NCI-H1417 treated with DMSO at 0.1 percent for 48 hours (cell line): Measurements from ENCODE around the gene FTSJ1.

Source experiments
- DNase-seq: peaks from one replicate; lab custom pipeline; 2025; lab: John Stamatoyannopoulos, UW

Gene FTSJ1

GRCh38 chrX:48470833-48471118 is 5.2 kb upstream of the FTSJ1 start:
- no peak for DNase-seq

DNA sequence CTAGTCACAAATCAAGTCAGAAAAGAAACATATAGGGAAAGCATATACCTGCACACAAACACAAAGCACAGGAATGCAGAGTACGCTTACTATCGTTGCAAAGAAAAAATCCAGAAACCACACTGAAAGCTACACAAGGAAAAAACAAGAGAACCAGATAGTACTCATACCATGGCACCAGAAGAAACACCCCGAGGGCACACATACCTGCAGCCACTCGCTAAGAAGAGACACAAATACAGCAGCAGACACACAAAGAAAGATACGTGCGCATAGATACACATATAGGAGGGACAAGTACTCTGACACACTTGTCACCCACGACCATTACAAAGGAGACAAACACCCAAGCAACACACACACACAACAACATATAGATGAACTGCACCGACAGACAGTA is 4.5 kb upstream of the FTSJ1 start:
- DNase-seq: no peak

- no peak for DNase-seq
These were observed 3.8 kb upstream of the FTSJ1 start for GRCh38 chrX:48472225-48472624.

GRCh38 chrX:48472851-48473703 is 2.9 kb upstream of the FTSJ1 start:
- no peak for DNase-seq

- DNase-seq: no peak
These were observed 2.4 kb upstream of the FTSJ1 start for GRCh38 chrX:48473704-48473990.

DNA sequence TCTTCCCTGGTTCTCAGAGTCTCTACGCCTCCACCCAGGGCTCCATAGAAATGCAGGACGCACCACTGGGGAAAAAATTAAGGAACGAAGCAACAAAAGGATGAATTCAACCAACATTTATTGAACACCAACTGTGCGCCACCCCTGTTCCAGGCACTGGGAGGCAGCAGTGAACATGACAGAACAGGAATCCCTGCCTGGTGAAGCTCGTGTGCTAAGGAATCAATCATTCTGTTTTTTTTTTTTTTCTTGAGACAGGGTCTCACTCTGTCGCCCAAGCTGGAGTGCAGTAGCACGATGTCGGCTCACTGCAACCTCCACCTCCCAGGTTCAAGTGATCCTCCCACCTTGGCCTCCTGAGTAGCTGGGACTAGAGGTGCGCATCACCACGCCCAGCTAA is 1.9 kb upstream of the FTSJ1 start:
- DNase-seq: no peak

DNA sequence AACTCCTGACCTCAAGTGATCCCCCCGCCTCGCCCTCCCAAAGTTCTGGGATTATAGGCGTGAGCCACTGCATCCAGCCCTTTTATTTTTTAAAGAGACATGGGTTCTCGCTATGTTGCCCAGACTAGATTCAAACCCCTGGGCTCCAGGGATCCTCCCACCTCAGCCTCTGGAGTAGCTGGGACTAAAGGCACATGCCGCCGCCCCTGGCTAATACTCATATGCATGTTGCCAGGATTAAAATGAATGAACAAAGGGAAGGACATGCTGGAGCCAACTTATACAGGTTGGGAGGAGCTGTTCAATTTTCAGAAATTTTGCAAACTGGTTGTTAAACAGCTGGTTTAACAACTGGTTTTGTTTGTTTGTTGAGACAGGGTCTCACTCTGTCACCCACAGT is 1.4 kb upstream of the FTSJ1 start:
- no peak for DNase-seq

DNA sequence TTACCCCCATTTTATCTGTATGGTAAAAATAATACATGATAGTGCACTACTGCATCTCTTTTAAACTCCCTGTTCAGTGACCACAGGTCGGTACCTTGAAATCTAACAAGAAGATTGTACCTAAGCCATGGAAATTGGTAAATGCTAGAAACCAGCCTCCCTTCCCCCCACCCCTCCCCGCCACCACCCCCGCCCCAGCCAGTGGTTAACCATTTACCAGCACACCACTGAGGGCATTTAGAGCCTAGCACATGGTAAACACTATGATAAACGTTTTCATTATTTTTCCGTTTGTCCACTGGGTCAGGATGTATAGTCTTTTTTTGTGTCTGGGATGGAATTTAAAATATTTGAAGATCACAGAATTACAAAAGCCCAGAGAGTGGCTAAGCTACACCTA is 703 bp upstream of the FTSJ1 start:
- no peak for DNase-seq

- DNase-seq: no peak
These were observed 920 bp downstream of the FTSJ1 start for GRCh38 chrX:48476919-48477318.

GRCh38 chrX:48477960-48478755 is 2.2 kb downstream of the FTSJ1 start:
- DNase-seq: no peak

GRCh38 chrX:48478806-48479205 is 2.8 kb downstream of the FTSJ1 start:
- no peak for DNase-seq

GRCh38 chrX:48480142-48480541 is 4.1 kb downstream of the FTSJ1 start:
- no peak for DNase-seq

DNA sequence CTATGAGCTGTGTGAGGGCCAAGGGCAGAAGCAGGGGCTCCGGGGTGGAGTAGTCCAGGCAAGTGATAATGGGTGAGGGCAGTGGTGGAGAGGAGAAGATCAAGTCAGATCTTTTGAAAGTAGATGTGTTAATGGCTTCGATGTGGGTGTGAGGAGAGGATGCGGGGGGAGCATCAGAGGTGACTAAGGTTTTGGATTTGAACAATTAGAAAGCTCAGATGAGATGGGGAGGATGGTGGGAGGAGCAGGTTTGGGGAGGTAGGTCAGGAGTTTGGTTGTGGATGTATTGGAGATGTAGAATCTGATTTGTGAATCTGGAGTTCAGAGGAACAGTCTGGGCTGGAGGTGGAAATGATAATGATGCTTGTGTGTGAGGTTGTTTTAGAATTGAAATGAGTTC is 4.6 kb downstream of the FTSJ1 start:
- DNase-seq: no peak

DNA sequence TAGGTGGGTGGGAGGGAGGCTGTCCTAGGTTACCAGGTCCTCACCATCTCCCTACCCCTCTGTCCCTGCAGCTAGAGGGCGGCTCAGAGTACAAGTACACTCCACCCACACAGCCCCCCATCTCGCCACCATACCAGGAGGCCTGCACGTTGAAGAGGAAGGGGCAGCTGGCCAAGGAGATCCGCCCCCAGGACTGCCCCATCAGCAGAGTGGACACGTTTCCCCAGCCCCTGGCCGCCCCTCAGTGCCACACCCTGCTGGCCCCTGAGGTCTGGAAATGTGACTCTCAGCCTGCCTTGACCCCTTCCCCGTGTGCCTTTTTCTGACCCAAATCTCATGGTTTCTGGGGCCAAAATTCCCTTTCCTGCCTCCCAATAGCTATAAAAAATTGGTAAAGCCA is 6.5 kb downstream of the FTSJ1 start:
- DNase-seq: no peak

GRCh38 chrX:48487362-48487798 is 11.4 kb downstream of the FTSJ1 start:
- no peak for DNase-seq

DNA sequence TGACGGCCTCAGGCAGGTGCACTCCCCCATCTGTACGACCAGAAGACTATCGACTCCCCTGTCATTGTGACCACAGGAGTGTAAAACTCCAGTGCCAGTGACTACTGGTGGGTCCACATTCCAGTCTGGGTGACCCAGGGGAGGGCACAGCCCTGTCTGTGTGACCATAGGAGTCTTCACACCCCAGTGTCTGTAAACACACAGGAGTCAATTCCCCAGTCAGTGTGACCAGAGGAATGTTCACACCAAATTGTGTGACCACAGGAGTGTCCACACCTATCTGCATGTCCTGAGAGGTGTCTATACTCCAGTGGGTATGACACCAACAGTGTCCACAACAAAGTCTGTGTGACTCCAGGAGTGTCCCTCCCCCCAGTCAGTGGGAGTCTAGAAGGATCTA is 12.0 kb downstream of the FTSJ1 start:
- no peak for DNase-seq

DNA sequence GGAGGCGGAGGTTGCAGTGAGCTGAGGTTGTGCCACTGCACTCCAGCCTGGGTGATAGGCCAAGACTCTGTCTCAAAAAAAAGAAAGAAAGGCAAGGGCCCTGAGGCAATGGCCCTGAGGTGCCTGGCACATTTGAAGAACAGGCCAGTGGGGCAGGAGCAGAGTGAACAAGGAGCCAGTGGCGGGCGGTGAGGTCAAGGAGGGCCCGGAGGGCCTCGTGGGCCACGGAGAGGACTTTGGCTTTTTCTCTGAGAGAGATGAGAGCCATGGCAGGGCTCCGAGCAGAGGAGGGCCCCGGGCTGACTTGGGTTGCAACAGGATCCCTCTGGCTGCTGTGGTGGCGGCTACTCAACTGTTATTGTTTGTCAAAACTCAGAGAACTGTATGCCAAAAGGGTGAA is 13.3 kb downstream of the FTSJ1 start:
- no peak for DNase-seq

GRCh38 chrX:48489892-48490291 is 13.9 kb downstream of the FTSJ1 start:
- no peak for DNase-seq

DNA sequence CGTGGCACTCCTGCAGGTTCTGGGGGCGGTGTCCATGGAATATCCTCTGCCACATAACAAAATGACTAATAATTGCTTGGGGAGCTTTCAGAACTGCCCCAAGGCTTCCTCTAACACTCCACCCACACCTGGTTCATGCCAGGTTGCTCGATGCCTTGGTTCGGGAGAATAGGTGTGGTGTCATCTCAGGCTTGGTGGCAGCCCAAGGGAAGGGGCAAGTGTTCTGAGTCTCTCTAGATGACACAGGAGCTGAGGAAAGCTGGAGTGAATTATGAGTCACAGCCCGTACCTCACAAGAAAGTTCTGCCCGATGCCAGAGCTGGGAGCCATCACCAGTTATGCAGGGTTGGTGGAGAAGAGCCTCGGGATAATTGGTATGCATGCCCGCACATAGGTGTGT is 14.7 kb downstream of the FTSJ1 start:
- no peak for DNase-seq

GRCh38 chrX:48491809-48492208 is 15.8 kb downstream of the FTSJ1 start:
- no peak for DNase-seq

DNA sequence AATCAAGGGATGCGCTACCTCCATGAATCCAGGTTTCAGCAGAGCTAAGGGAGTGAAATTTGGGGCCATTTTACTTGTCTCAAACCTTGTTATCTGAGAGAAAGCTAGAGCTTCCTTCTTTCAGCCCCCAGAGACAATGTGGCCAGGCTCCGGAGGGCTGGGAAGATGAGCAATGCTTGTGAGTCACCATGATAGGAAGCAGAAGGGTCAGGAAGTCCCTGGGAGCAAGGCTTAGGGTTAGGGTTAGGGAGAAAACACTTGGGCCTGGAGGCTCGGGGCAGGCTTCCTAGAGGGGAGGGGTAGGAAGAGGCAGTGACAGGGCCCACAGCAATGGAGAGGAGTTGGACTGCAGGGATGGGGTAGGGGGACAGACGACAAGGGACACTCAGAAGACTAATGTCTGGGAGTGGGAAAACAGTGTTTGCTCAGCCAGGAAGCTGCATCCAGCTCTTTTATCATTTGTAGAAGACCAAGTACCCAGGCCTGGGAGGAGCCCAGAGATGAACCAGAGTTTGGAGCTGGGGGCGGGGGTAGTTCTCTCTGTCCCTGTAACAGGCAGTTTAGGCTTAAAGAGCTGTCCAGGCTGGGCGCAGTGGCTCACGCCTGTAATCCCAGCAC is 16.4 kb downstream of the FTSJ1 start:
- DNase-seq: no peak

DNA sequence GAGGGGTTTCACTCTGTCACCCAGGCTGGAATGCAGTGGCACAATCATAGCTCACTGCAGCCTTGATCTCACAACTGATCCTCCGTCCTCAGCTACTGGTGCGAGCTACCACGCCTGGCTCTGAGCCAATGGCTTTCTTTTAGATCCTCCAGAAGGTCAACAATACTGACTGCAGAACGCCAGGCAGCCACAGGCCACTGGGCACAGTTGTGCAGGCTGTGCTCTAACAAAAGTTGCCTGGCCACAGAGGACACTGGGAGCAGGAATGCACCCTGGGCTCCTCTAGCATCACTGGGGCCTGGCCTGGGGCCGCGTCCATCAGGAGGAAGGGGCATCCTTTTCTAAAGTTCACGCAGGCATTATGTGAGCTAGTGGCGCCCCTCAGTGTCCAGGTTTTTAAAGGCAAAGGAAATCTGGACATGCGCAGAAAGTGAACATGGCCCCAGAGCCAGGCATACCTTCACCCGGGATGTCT is 17.9 kb downstream of the FTSJ1 start:
- DNase-seq: no peak

GRCh38 chrX:48496660-48497059 is 20.7 kb downstream of the FTSJ1 start:
- DNase-seq: no peak
